Right ventricle myocardium inferior (tissue), 1 donor: Measurements from ENCODE around the gene SLC17A3. TPM values are rescaled to one million over a fixed set of nuclear protein-coding genes. Genes with fewer than 3 reads are reported as not detected.

Source experiments
- total RNA-seq: library from RNA; stranded (reverse); fragmentation: NEBNext Ultra II Directional; extraction: Animal tissue kit (Norgen Biotek cat#: 25700); gene quantifications from one replicate; pipeline ENCODE4 v1.2.1, GENCODE V29; 2021
- donor health status: DM: no; HTN: yes; CAD: no; lungs with severe emphysema.

Gene SLC17A3
- total RNA-seq, 1 donor from 2014 or later = not detected

Other genes with a start within 250 kb of the SLC17A3 start
- 1.2 TPM for gene SCGN, start 222.0 kb downstream of the SLC17A3 start, total RNA-seq
- not detected for gene SLC17A4, start 119.5 kb downstream of the SLC17A3 start, total RNA-seq
- not detected for gene SLC17A1, start 42.2 kb downstream of the SLC17A3 start, total RNA-seq
- not detected for gene SLC17A2, start 56.4 kb upstream of the SLC17A3 start, total RNA-seq
- 2.7 TPM for gene TRIM38, start 88.6 kb upstream of the SLC17A3 start, total RNA-seq
- 5.3 TPM for gene HFE, start 213.2 kb upstream of the SLC17A3 start, total RNA-seq